DND-41 (cell line): ENCODE measurements around the gene FRMD3.

Experiments
- ATAC-seq: fragments of 200-7000 bp; cut with Tn5 transposase; 3 replicates; pipeline ENCODE4 v1.9.1; 2021; ENCODE audit warnings: low read depth; ENCODE audit not compliant: insufficient read depth
- DNase-seq: peaks from one replicate; pipeline ENCODE4 v3.0.0-alpha.2; 2020
- H2AFZ ChIP-seq: 2 replicates; pipeline ENCODE4 v1.6.0; 2012; ENCODE audit warnings: low read depth, low read length
- H3K27ac ChIP-seq: 2 replicates; pipeline ENCODE4 v1.5.1; 2012; ENCODE audit warnings: low read length, inconsistent platforms
- H3K27me3 ChIP-seq: fragments of 200-600 bp; sonication (generic); 2 replicates; pipeline ENCODE4 v1.6.0; 2012; ENCODE audit warnings: low read length, mild to moderate bottlenecking, inconsistent platforms; ENCODE audit not compliant: insufficient read depth, poor library complexity
- H3K36me3 ChIP-seq: 2 replicates; pipeline ENCODE4 v1.5.1; 2012; ENCODE audit warnings: low read length, inconsistent platforms; ENCODE audit not compliant: insufficient read depth
- H3K4me1 ChIP-seq: 2 replicates; pipeline ENCODE4 v1.5.1; 2012; ENCODE audit warnings: mild to moderate bottlenecking, low read length; ENCODE audit not compliant: insufficient read depth
- H3K4me2 ChIP-seq: 2 replicates; pipeline ENCODE4 v1.6.0; 2012; ENCODE audit warnings: mild to moderate bottlenecking, moderate library complexity, low read length, inconsistent platforms; ENCODE audit not compliant: insufficient read depth
- H3K4me3 ChIP-seq, 2 experiments: fragments of 200-600 bp in 1 of 2; shearing (Covaris generic) in 1 of 2; 2 replicates each; pipeline ENCODE4 v1.5.1; 2012 to 2016; ENCODE audit warnings: inconsistent platforms in 2 of 2, low read length in 2 of 2, mild to moderate bottlenecking in 2 of 2, low read depth in 1 of 2, moderate library complexity in 1 of 2
- H3K79me2 ChIP-seq: 2 replicates; pipeline ENCODE4 v1.6.0; 2012; ENCODE audit warnings: low read length, inconsistent platforms; ENCODE audit not compliant: insufficient read depth
- H3K9ac ChIP-seq: 2 replicates; pipeline ENCODE4 v1.6.0; 2012; ENCODE audit warnings: low read depth, mild to moderate bottlenecking, inconsistent platforms, low read length, moderate library complexity
- H3K9me3 ChIP-seq: 2 replicates; pipeline ENCODE4 v1.5.1; 2012; ENCODE audit warnings: low read length, moderate library complexity, mild to moderate bottlenecking, inconsistent platforms; ENCODE audit not compliant: insufficient read depth, severe bottlenecking
- H4K20me1 ChIP-seq: 2 replicates; pipeline ENCODE4 v1.6.0; 2012; ENCODE audit warnings: low read length; ENCODE audit not compliant: insufficient read depth
- CTCF ChIP-seq: IDR thresholded peaks from 2 replicates; pipeline ENCODE4 v1.5.1; 2012; ENCODE audit warnings: borderline replicate concordance, low read length, moderate library complexity, mild to moderate bottlenecking; ENCODE audit not compliant: poor library complexity, severe bottlenecking; ENCODE audit errors: extremely low read depth
- EZH2 ChIP-seq: IDR thresholded peaks from 3 replicates; pipeline ENCODE4 v1.6.1; 2012; ENCODE audit warnings: borderline replicate concordance, low read depth, mild to moderate bottlenecking, moderate library complexity, low read length, inconsistent platforms; ENCODE audit not compliant: severe bottlenecking

FRMD3 gene

GRCh38 chr9:83280268-83280667 lies 257.9 kb downstream of the FRMD3 start:
- Histone ChIP-seq H2AFZ (no peak overlapping the region), H3K9me3 (no peaks in the 10 kb centered on the region), H3K27me3 (no peaks in the 10 kb centered on the region), H3K4me1 (no peaks in the 10 kb centered on the region), H3K4me3 (no peak overlapping the region), H3K36me3 (no peaks in the 10 kb centered on the region), H3K4me2 (no peak overlapping the region), H4K20me1 (no peaks in the 10 kb centered on the region), H3K27ac (no peak overlapping the region), H3K79me2 (no peaks in the 10 kb centered on the region), H3K9ac (no peak overlapping the region)
- TF ChIP-seq CTCF (no peak), EZH2 (no peak)
- ATAC-seq (no peak), DNase-seq (no peak)

GRCh38 chr9:83274787-83275186 lies 263.4 kb downstream of the FRMD3 start:
- Histone ChIP-seq H3K4me2 (no peak overlapping the region), H3K4me3 (no peak overlapping the region), H3K9me3 (no peaks in the 10 kb centered on the region), H3K79me2 (no peaks in the 10 kb centered on the region), H2AFZ (no peak overlapping the region), H3K9ac (no peak overlapping the region), H3K27ac (no peak overlapping the region), H4K20me1 (no peaks in the 10 kb centered on the region), H3K27me3 (no peaks in the 10 kb centered on the region), H3K36me3 (no peaks in the 10 kb centered on the region), H3K4me1 (no peaks in the 10 kb centered on the region)
- TF ChIP-seq CTCF (no peak), EZH2 (no peak)
- DNase-seq = no peak
- no peak for ATAC-seq

- Histone ChIP-seq H3K9me3 (no peaks in the 10 kb centered on the region), H4K20me1 (no peaks in the 10 kb centered on the region), H3K9ac (no peak overlapping the region), H3K4me2 (no peak overlapping the region), H3K27ac (no peak overlapping the region), H3K36me3 (no peaks in the 10 kb centered on the region), H3K4me3 (no peak overlapping the region), H3K79me2 (no peaks in the 10 kb centered on the region), H3K27me3 (no peaks in the 10 kb centered on the region), H3K4me1 (no peaks in the 10 kb centered on the region), H2AFZ (no peak overlapping the region)
- ATAC-seq (no peak), DNase-seq (no peak)
- TF ChIP-seq EZH2 (no peak), CTCF (no peak)
These were observed 266.5 kb downstream of the FRMD3 start for GRCh38 chr9:83271665-83272071.

- H3K4me1 ChIP-seq = no peaks in the 10 kb centered on the region
- no peaks in the 10 kb centered on the region for H3K27me3 ChIP-seq
- DNase-seq (no peak), ATAC-seq (no peak)
- no peak overlapping the region for H3K9ac ChIP-seq
- H3K27ac ChIP-seq = no peak overlapping the region
- no peak overlapping the region for H3K4me2 ChIP-seq
- no peaks in the 10 kb centered on the region for H3K36me3 ChIP-seq
- no peaks in the 10 kb centered on the region for H4K20me1 ChIP-seq
- H2AFZ ChIP-seq = no peak overlapping the region
- TF ChIP-seq EZH2 (no peak), CTCF (no peak)
- H3K9me3 ChIP-seq = no peaks in the 10 kb centered on the region
- no peaks in the 10 kb centered on the region for H3K79me2 ChIP-seq
- H3K4me3 ChIP-seq = no peak overlapping the region
These were observed 268.1 kb downstream of the FRMD3 start for GRCh38 chr9:83270116-83270515.
